A549 treated with DMSO at 1 μM for 4 hours (cell line): ENCODE measurements around the gene SEMA6B. TPM values are rescaled to one million over a fixed set of nuclear protein-coding genes. Genes with fewer than 3 reads are reported as not detected.

Experiments
- total RNA-seq: library from RNA; stranded (reverse); fragments of 200-300 nt; extraction: Qiagen RNA extraction; gene quantifications from 5 replicates; pipeline ENCODE4 v1.2.3, GENCODE V29; 2022; ENCODE audit warnings: low read depth

Gene SEMA6B
- 5.9 to 7.7 TPM (median 6.8 TPM) in 5 replicates for total RNA-seq

GRCh38 chr19:4559569-4559968 is at the start of gene SEMA6B:
Gene SEMA6B, minus strand, starts transcription at chr19:4559684. Its CDS starts 1,227 bp downstream, at chr19:4558457.

GRCh38 chr19:4539693-4540581 is 19.5 kb downstream of the SEMA6B start, which contains the start of gene LRG1:
Gene LRG1, minus strand, starts transcription at chr19:4540036. Its CDS starts 23 bp downstream, at chr19:4540013.

GRCh38 chr19:4534836-4535658 is 24.4 kb downstream of the SEMA6B start, which contains the start of gene PLIN5:
Gene PLIN5, minus strand, starts transcription at chr19:4535224. Its CDS starts 1,150 bp downstream, at chr19:4534074.

GRCh38 chr19:4518345-4519171 is 40.9 kb downstream of the SEMA6B start, which contains the start of gene PLIN4:
Gene PLIN4, minus strand, starts transcription at chr19:4518486. Its CDS starts 214 bp downstream, at chr19:4518272.

Other genes starting within 250 kb of the SEMA6B start
- gene STAP2, start 220.9 kb downstream of the SEMA6B start, total RNA-seq: not detected in 5 replicates
- gene MPND, start 216.1 kb downstream of the SEMA6B start, total RNA-seq: 7.4 to 12.2 TPM (median 11.0 TPM) in 5 replicates
- 53.6 to 63.3 TPM (median 57.1 TPM) in 5 replicates for gene SH3GL1, start 159.1 kb downstream of the SEMA6B start, total RNA-seq
- gene CHAF1A, start 157.0 kb downstream of the SEMA6B start, total RNA-seq: 21.8 to 26.4 TPM (median 23.6 TPM) in 5 replicates
- 42.3 to 61.2 TPM (median 57.7 TPM) in 5 replicates for gene UBXN6, start 101.9 kb downstream of the SEMA6B start, total RNA-seq
- gene HDGFL2, start 87.4 kb downstream of the SEMA6B start, total RNA-seq: 20.0 to 32.7 TPM (median 27.2 TPM) in 5 replicates
- 0.21 to 0.30 TPM (median 0.24 TPM) in 5 replicates for gene PLIN4, start 41.2 kb downstream of the SEMA6B start, total RNA-seq
- 0.11 to 0.18 TPM (median 0.14 TPM) in 4 of 5 replicates, not detected in the other for gene PLIN5, start 24.5 kb downstream of the SEMA6B start, total RNA-seq
- gene LRG1, start 19.6 kb downstream of the SEMA6B start, total RNA-seq: 0.06 to 0.34 TPM (median 0.09 TPM) in 5 replicates
- 3.4 to 5.2 TPM (median 4.6 TPM) in 5 replicates for gene TNFAIP8L1, start 79.8 kb upstream of the SEMA6B start, total RNA-seq
- 114 to 140 TPM (median 131 TPM) in 5 replicates for gene MYDGF, start 110.7 kb upstream of the SEMA6B start, total RNA-seq
- 59.3 to 76.1 TPM (median 69.8 TPM) in 5 replicates for gene DPP9, start 164.2 kb upstream of the SEMA6B start, total RNA-seq
- gene FEM1A, start 232.1 kb upstream of the SEMA6B start, total RNA-seq: 5.7 to 6.3 TPM (median 6.3 TPM) in 5 replicates